ENCODE measurements around the gene FTSJ1.

Gene FTSJ1

GRCh38 chrX:48470110-48470832 is 5.7 kb upstream of the FTSJ1 start, which contains the start of gene SLC38A5:
Gene SLC38A5, minus strand, starts transcription at chrX:48470260. Its CDS starts 2,336 bp downstream, at chrX:48467924.
- peak within 1 kb of the TSS; percentile 32 for H3K27ac ChIP-seq
- DNase-seq (ENCODE audit: low read depth, low spot score), result no peak

DNA sequence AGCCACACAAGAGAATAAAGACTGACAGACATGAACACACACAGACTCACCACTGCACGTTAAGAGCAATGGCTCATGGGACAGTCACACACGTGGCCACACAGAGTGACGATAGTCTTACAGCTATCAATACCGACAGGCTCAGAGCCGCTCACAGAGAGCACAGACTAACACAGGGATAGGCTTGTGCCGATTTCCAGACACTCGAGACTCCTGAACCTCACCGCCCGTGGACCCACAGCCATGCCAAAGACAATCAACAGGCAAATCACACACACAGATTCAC is 5.2 kb upstream of the FTSJ1 start:
- DNase-seq (ENCODE audit: low read depth, low spot score), result no peak

DNA sequence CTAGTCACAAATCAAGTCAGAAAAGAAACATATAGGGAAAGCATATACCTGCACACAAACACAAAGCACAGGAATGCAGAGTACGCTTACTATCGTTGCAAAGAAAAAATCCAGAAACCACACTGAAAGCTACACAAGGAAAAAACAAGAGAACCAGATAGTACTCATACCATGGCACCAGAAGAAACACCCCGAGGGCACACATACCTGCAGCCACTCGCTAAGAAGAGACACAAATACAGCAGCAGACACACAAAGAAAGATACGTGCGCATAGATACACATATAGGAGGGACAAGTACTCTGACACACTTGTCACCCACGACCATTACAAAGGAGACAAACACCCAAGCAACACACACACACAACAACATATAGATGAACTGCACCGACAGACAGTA is 4.5 kb upstream of the FTSJ1 start:
- DNase-seq (ENCODE audit: low read depth, low spot score), result no peak
- H3K27ac ChIP-seq, result no peak overlapping the region

More for the DNA sequence above, 5.2 kb upstream of the FTSJ1 start:
- no peak overlapping the region for H3K27ac ChIP-seq

GRCh38 chrX:48472225-48472624 is 3.8 kb upstream of the FTSJ1 start:
- no peak for DNase-seq (ENCODE audit: low read depth, low spot score)
- H3K27ac ChIP-seq, result no peak overlapping the region

- H3K27ac ChIP-seq, result no peak overlapping the region
- DNase-seq (ENCODE audit: low read depth, low spot score), result no peak
Measured at GRCh38 chrX:48472851-48473703, 2.9 kb upstream of the FTSJ1 start.

- no peak for DNase-seq (ENCODE audit: low read depth, low spot score)
- H3K27ac ChIP-seq, result no peak overlapping the region
Measured at GRCh38 chrX:48473704-48473990, 2.4 kb upstream of the FTSJ1 start.

GRCh38 chrX:48474127-48474526 is 1.9 kb upstream of the FTSJ1 start:
- H3K27ac ChIP-seq, result peak overlapping the region; percentile 69
- no peak for DNase-seq (ENCODE audit: low read depth, low spot score)

DNA sequence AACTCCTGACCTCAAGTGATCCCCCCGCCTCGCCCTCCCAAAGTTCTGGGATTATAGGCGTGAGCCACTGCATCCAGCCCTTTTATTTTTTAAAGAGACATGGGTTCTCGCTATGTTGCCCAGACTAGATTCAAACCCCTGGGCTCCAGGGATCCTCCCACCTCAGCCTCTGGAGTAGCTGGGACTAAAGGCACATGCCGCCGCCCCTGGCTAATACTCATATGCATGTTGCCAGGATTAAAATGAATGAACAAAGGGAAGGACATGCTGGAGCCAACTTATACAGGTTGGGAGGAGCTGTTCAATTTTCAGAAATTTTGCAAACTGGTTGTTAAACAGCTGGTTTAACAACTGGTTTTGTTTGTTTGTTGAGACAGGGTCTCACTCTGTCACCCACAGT is 1.4 kb upstream of the FTSJ1 start:
- no peak for DNase-seq (ENCODE audit: low read depth, low spot score)
- peak overlapping the region; percentile 69 for H3K27ac ChIP-seq

DNA sequence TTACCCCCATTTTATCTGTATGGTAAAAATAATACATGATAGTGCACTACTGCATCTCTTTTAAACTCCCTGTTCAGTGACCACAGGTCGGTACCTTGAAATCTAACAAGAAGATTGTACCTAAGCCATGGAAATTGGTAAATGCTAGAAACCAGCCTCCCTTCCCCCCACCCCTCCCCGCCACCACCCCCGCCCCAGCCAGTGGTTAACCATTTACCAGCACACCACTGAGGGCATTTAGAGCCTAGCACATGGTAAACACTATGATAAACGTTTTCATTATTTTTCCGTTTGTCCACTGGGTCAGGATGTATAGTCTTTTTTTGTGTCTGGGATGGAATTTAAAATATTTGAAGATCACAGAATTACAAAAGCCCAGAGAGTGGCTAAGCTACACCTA is 703 bp upstream of the FTSJ1 start:
- H3K27ac ChIP-seq, result peak overlapping the region; percentile 69
- no peak for DNase-seq (ENCODE audit: low read depth, low spot score)

- peak overlapping the region; percentile 69 for H3K27ac ChIP-seq
- no peak for DNase-seq (ENCODE audit: low read depth, low spot score)
Measured at GRCh38 chrX:48476919-48477318, 920 bp downstream of the FTSJ1 start.

- no peak for DNase-seq (ENCODE audit: low read depth, low spot score)
- H3K27ac ChIP-seq, result peak overlapping the region; percentile 69
Measured at GRCh38 chrX:48477960-48478755, 2.2 kb downstream of the FTSJ1 start.

DNA sequence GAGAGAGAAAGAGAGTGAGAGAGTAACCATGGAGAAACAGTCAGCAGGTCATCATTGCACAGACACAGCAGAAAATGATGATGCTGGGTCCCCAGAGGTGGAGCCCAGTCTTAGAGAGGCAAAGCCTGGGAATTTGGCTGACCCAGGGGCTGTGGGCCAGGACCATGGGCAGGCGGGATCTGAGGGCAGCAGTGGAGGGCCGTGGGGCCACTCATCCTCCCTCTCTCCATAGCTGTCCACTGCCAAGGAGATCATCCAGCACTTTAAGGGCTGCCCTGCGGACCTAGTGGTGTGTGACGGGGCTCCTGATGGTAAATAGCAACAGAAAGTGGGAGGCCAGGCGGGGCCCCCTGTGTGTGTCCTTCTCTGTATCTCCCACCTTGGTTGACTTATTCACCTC is 2.8 kb downstream of the FTSJ1 start:
- H3K27ac ChIP-seq, result peak overlapping the region; percentile 69
- no peak for DNase-seq (ENCODE audit: low read depth, low spot score)

DNA sequence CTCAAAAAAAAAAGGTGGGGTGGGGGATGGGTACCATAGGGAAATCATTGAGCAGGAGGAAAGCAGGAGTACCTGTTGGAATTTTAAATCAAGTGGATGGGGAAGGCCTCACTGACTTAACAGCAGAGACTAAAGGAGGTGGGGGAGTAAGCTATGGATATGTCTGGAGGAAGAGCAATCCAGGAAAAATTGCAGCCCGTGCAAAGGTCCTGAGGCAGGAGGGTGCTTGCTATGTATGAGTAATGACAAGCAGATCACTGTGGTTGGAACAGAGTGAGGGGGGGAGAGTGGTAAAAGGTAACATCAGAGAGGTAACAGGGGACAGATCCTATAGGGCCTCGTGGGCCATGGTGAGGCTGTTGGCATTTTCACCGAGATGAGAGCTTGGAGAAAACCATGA is 4.1 kb downstream of the FTSJ1 start:
- H3K27ac ChIP-seq, result peak overlapping the region; percentile 17
- DNase-seq (ENCODE audit: low read depth, low spot score), result no peak

DNA sequence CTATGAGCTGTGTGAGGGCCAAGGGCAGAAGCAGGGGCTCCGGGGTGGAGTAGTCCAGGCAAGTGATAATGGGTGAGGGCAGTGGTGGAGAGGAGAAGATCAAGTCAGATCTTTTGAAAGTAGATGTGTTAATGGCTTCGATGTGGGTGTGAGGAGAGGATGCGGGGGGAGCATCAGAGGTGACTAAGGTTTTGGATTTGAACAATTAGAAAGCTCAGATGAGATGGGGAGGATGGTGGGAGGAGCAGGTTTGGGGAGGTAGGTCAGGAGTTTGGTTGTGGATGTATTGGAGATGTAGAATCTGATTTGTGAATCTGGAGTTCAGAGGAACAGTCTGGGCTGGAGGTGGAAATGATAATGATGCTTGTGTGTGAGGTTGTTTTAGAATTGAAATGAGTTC is 4.6 kb downstream of the FTSJ1 start:
- peak overlapping the region; percentile 17 for H3K27ac ChIP-seq
- DNase-seq (ENCODE audit: low read depth, low spot score), result no peak

DNA sequence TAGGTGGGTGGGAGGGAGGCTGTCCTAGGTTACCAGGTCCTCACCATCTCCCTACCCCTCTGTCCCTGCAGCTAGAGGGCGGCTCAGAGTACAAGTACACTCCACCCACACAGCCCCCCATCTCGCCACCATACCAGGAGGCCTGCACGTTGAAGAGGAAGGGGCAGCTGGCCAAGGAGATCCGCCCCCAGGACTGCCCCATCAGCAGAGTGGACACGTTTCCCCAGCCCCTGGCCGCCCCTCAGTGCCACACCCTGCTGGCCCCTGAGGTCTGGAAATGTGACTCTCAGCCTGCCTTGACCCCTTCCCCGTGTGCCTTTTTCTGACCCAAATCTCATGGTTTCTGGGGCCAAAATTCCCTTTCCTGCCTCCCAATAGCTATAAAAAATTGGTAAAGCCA is 6.5 kb downstream of the FTSJ1 start:
- peak overlapping the region; percentile 98 for H3K27ac ChIP-seq
- DNase-seq (ENCODE audit: low read depth, low spot score), result no peak

DNA sequence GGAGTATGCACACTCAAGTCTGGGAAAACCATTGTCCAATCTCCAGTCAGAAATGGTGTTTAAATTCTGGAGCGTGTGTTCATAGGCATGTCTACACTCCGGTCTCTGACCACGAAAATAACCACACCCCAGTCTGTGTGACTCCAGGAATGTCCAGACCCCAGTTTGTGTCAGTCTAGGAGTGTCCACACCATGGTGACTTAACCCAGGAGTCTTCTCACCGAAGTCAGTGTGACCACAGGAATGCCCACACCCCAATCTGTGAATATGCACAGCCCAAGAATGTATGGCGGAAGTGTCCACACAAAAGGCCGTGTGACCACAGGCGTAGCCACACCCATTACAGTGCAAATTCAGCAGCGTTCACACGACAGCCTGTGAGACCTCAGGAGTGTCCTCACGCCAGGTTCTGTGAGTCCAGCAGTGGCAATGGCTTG is 11.4 kb downstream of the FTSJ1 start:
- peak; percentile 99 for DNase-seq (ENCODE audit: low read depth, low spot score)
- peak overlapping the region; percentile 98 for H3K27ac ChIP-seq

DNA sequence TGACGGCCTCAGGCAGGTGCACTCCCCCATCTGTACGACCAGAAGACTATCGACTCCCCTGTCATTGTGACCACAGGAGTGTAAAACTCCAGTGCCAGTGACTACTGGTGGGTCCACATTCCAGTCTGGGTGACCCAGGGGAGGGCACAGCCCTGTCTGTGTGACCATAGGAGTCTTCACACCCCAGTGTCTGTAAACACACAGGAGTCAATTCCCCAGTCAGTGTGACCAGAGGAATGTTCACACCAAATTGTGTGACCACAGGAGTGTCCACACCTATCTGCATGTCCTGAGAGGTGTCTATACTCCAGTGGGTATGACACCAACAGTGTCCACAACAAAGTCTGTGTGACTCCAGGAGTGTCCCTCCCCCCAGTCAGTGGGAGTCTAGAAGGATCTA is 12.0 kb downstream of the FTSJ1 start:
- peak overlapping the region; percentile 98 for H3K27ac ChIP-seq
- no peak for DNase-seq (ENCODE audit: low read depth, low spot score)

- peak overlapping the region; percentile 98 for H3K27ac ChIP-seq
- DNase-seq (ENCODE audit: low read depth, low spot score), result no peak
Measured at GRCh38 chrX:48489296-48489695, 13.3 kb downstream of the FTSJ1 start.

DNA sequence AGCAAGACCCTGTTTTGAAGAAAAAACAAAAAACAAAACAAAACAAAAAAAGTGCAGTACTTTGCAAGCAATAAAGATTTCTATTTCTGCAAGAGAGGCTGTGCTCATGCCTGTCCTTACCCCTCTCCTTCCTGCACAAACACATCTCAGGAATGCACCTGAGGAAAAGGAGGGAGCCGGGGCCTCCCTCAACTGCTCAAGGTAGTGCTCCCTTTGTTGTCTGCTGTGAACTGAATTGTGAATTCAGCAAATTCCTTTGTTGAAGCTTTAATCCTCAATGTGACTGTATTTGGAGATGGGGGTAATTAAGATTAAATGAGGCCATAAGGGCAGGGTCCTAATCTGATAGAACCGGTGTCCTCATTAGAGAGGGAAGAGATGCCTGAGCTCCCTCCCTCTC is 13.9 kb downstream of the FTSJ1 start:
- DNase-seq (ENCODE audit: low read depth, low spot score), result no peak
- H3K27ac ChIP-seq, result peak overlapping the region; percentile 98

DNA sequence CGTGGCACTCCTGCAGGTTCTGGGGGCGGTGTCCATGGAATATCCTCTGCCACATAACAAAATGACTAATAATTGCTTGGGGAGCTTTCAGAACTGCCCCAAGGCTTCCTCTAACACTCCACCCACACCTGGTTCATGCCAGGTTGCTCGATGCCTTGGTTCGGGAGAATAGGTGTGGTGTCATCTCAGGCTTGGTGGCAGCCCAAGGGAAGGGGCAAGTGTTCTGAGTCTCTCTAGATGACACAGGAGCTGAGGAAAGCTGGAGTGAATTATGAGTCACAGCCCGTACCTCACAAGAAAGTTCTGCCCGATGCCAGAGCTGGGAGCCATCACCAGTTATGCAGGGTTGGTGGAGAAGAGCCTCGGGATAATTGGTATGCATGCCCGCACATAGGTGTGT is 14.7 kb downstream of the FTSJ1 start:
- peak overlapping the region; percentile 98 for H3K27ac ChIP-seq
- DNase-seq (ENCODE audit: low read depth, low spot score), result no peak

DNA sequence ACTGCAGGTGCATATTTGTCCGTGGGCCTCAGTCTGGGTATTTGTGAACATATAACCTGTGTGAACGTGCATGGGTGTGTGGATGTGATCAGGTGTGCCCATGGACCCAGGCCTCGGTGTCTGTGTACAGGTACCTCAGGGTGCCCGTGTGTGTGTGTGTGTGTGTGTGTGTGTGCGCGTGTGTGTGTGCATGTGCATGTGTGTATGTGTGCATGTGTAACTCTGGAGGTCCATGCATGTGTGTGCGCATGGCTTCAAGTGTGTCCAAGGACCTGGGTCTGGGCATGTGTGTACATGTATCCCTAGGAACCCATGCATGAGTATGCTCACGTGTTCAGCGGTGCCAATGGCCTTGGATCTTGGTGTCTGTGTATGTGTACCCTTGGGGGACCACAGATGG is 15.8 kb downstream of the FTSJ1 start:
- H3K27ac ChIP-seq, result peak overlapping the region; percentile 98
- no peak for DNase-seq (ENCODE audit: low read depth, low spot score)
